ENCODE data around the gene FIGN. TPM values are rescaled to one million over a fixed set of nuclear protein-coding genes. Genes with fewer than 3 reads are reported as not detected.

FIGN gene
- total and polyA plus RNA-seq, 9 of the 15 experiments (the other 6 are each of a cell fraction or from before 2014, with no cell fraction given), result 0.02 TPM; not detected in 8

DNA sequence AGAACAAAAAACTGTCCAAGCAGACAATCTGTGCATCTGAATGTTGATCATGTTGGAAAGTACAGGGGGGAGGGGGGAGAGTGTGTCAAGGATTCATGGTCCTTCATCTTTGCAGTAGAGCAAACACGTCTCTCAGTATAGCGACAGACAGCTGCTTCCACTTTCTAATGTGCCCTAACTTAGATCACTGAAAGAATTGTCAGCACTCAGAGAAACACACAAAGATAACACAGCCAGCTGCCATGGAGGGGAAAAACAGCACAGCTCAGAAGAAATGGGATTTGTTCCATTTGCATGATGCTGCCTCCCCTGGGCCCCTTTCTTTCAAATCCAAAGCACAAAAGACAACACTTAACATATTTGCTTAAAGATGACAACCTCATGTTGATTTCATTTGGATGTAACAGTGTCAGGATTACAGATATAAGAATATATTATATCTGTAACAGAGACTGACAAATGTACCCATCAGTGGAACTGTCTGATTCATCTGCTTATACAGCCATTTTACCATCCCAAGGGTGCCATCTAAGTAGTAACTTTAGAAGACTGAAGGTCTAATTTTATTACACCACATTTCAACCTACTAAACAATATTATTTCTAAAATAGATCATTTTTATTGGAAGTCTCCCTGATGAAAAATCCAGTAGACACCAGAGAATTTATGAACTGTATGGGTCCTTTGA is 17.7 kb downstream of the FIGN start (continued):
- TF ChIP-seq JUND (IDR thresholded peaks at IDR 0.05; ENCODE audit: borderline replicate concordance, low read depth, low read length) (no peak), JUND (tag; IDR thresholded peaks at IDR 0.05; ENCODE audit: borderline replicate concordance, low read depth, low read length) (no peak)

DNA sequence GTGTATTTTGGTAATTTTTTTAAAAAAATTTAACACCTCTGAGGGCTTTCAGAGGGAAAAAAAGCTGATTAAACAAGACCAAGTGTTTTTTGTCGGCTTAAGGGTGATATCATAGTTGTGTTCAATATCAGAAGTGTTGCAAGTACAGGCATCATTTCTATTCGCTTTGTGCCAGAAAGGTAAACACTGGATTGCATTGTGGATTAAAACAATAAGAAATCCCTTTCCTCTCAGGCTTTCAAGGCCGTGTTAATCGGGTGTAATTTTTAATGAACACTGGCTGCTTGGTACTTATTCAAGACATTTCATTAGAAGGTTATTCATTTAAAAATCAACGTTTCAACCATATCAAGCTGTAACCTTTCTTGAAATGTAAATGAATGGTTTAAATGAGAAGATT is 18.3 kb downstream of the FIGN start:
- Histone ChIP-seq H3K4me3 (no peak overlapping the region), H3K9me3 (replicated peaks; ENCODE audit: control insufficient read depth, insufficient read depth, low read depth, low read length) (no peaks in the 10 kb centered on the region; the same call in 1 of the 2 replicates), H3K36me3 (ENCODE audit: control insufficient read depth, insufficient read depth, low read length) (no peaks in the 10 kb centered on the region), H3K4me1 (replicated peaks in 1 of 2; ENCODE audit: control insufficient read depth in 2 of 2, insufficient read depth in 2 of 2, low read length in 2 of 2) (no peaks in the 10 kb centered on the region), H4K20me1 (replicated peaks; ENCODE audit: control insufficient read depth, insufficient read depth, low read length) (no peaks in the 10 kb centered on the region), H3K27ac (ENCODE audit: extremely low read depth, low read depth, low read length) (no peak overlapping the region), H3K9me1 (ENCODE audit: control insufficient read depth, insufficient read depth, low read length) (no peaks in the 10 kb centered on the region), H3K9ac (ENCODE audit: insufficient read depth in 1 of 2, low read depth in 2 of 2, low read length in 2 of 2) (no peak overlapping the region), H3K27me3 (ENCODE audit: control insufficient read depth in 2 of 2, insufficient read depth in 2 of 2, low read length in 2 of 2) (no peaks in the 10 kb centered on the region), H3K4me2 (ENCODE audit: insufficient read depth, low read length) (no peak overlapping the region), H2AFZ (ENCODE audit: low read depth, low read length) (no peak overlapping the region), H3K79me2 (ENCODE audit: control insufficient read depth, insufficient read depth, low read length) (no peaks in the 10 kb centered on the region)
- TF ChIP-seq POLR2AphosphoS2 (IDR thresholded peaks at IDR 0.05; ENCODE audit: low read length) (no peak), TSC22D4 (tag; IDR thresholded peaks at IDR 0.05) (no peak), ZNF79 (CRISPR knock-in tag; IDR thresholded peaks at IDR 0.05; ENCODE audit: low read depth) (no peak), ZNF668 (CRISPR knock-in tag; IDR thresholded peaks at IDR 0.05) (no peak), ZNF695 (CRISPR knock-in tag; IDR thresholded peaks at IDR 0.05) (no peak), HIVEP1 (CRISPR knock-in tag; IDR thresholded peaks at IDR 0.05) (no peak), ZNF384 (IDR thresholded peaks at IDR 0.05; ENCODE audit: low read depth, low read length) (no peak), NFIC (IDR thresholded peaks at IDR 0.05) (no peak), ZNF282 (CRISPR knock-in tag; IDR thresholded peaks at IDR 0.05) (no peak), KHSRP (IDR thresholded peaks at IDR 0.05) (no peak), TEAD1 (CRISPR knock-in tag; IDR thresholded peaks at IDR 0.05) (no peak), PHB2 (IDR thresholded peaks at IDR 0.05; ENCODE audit: low read depth) (no peak), SREBF2 (CRISPR knock-in tag; IDR thresholded peaks at IDR 0.05) (no peak)
- TF ChIP-seq, protein P1, sequence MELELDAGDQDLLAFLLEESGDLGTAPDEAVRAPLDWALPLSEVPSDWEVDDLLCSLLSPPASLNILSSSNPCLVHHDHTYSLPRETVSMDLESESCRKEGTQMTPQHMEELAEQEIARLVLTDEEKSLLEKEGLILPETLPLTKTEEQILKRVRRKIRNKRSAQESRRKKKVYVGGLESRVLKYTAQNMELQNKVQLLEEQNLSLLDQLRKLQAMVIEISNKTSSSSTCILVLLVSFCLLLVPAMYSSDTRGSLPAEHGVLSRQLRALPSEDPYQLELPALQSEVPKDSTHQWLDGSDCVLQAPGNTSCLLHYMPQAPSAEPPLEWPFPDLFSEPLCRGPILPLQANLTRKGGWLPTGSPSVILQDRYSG (tag; conservative IDR thresholded peaks at IDR 0.05; ENCODE audit: low read depth), result no peak
- TF ChIP-seq, protein P2, sequence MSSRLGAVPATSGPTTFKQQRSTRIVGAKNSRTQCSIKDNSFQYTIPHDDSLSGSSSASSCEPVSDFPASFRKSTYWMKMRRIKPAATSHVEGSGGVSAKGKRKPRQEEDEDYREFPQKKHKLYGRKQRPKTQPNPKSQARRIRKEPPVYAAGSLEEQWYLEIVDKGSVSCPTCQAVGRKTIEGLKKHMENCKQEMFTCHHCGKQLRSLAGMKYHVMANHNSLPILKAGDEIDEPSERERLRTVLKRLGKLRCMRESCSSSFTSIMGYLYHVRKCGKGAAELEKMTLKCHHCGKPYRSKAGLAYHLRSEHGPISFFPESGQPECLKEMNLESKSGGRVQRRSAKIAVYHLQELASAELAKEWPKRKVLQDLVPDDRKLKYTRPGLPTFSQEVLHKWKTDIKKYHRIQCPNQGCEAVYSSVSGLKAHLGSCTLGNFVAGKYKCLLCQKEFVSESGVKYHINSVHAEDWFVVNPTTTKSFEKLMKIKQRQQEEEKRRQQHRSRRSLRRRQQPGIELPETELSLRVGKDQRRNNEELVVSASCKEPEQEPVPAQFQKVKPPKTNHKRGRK (tag; IDR thresholded peaks at IDR 0.05), result no peak
- intact Hi-C loops (cut with micrococcal nuclease) (no loop called here), in situ Hi-C loops (cut with MboI) (no loop called here)
- ChIA-PET POLR2A (interaction anchor here (0.6 kb wide), 1 partner anchor 15 kb away, joined by 4 read pairs; no protein-coding TSS in a partner anchor), CTCF (ENCODE audit: low intra/inter-chr PET ratio) (no interaction called here)
- 1% methylated on average over 5 of the region's 5 CpGs for WGBS (ENCODE audit: insufficient coverage, low coverage, missing lambda C conversion rate)
- ATAC-seq (no peak), FAIRE-seq (no peak), DNase-seq (ENCODE audit: extremely low read depth in 1 of 4, low spot score in 3 of 4) (no peak)
- no TSS peak for BruUV-seq (replicated peaks)

Measured in K562 (cell line).